ENCODE results near the gene SAA1. TPM values are rescaled to one million over a fixed set of nuclear protein-coding genes. Genes with fewer than 3 reads are reported as not detected.

The SAA1 gene
- total and polyA plus RNA-seq, 2 donors from 2014 or later: 6.4 to 192 TPM

- intact Hi-C loops (cut with DNase I): no loop called here
- Histone ChIP-seq H3K27ac (ENCODE audit: low read depth in 2 of 2, low read length in 2 of 2) (no peak overlapping the region), H3K27me3 (ENCODE audit: control insufficient read depth, insufficient read depth, low read length) (no peaks in the 10 kb centered on the region), H3K9ac (ENCODE audit: low read length in 3 of 3) (no peak overlapping the region), H3K9me3 (ENCODE audit: control insufficient read depth in 2 of 3, insufficient read depth in 1 of 3, low read length in 3 of 3) (no peaks in the 10 kb centered on the region), H3K4me3 (ENCODE audit: low read length in 3 of 3) (no peak overlapping the region), H3K36me3 (ENCODE audit: control insufficient read depth in 2 of 3, insufficient read depth in 3 of 3, low read length in 3 of 3) (peaks cover 4 to 27% (median 22%) of the 10 kb centered on the region in 3 donors), H3K4me1 (ENCODE audit: control insufficient read depth in 2 of 3, insufficient read depth in 2 of 3, low read depth in 1 of 3, low read length in 3 of 3) (peaks cover 0 to 8% (median 3%) of the 10 kb centered on the region in 3 donors)
- FAIRE-seq (no peak), DNase-seq (no peak)
- TF ChIP-seq, protein P1, sequence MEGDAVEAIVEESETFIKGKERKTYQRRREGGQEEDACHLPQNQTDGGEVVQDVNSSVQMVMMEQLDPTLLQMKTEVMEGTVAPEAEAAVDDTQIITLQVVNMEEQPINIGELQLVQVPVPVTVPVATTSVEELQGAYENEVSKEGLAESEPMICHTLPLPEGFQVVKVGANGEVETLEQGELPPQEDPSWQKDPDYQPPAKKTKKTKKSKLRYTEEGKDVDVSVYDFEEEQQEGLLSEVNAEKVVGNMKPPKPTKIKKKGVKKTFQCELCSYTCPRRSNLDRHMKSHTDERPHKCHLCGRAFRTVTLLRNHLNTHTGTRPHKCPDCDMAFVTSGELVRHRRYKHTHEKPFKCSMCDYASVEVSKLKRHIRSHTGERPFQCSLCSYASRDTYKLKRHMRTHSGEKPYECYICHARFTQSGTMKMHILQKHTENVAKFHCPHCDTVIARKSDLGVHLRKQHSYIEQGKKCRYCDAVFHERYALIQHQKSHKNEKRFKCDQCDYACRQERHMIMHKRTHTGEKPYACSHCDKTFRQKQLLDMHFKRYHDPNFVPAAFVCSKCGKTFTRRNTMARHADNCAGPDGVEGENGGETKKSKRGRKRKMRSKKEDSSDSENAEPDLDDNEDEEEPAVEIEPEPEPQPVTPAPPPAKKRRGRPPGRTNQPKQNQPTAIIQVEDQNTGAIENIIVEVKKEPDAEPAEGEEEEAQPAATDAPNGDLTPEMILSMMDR (IDR thresholded peaks at IDR 0.05; ENCODE audit: borderline replicate concordance, extremely low read depth, insufficient read depth): no peak
Measured at GRCh38 chr11:18310800-18311340, 44.8 kb downstream of the SAA1 start.

DNA sequence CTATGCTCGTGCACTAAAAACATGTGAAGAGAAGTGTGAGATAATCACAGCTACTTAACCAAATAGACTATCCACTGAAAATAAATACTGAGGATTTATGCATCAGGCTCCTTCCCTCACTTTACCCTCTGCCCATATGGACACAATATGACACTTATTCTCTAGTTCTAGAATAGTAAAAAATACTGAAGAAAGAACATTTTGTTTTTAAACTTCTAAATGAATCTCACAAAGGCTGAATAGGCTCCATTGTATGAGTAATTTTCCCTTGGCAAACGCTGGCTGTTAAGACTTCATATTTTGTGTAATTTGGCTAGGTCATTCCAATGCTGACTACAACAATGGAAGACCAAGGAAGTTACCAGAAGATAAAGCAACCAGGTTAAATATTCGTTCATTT lies 45.9 kb downstream of the SAA1 start:
- no peaks in the 10 kb centered on the region for H3K27me3 ChIP-seq (ENCODE audit: control insufficient read depth, insufficient read depth, low read length)
- no peak for DNase-seq
- peaks cover 0 to 8% (median 3%) of the 10 kb centered on the region in 3 donors for H3K4me1 ChIP-seq (ENCODE audit: control insufficient read depth in 2 of 3, insufficient read depth in 2 of 3, low read depth in 1 of 3, low read length in 3 of 3)
- H3K27ac ChIP-seq (ENCODE audit: low read depth in 2 of 2, low read length in 2 of 2): peak overlapping the region in 1 of 2 donors; percentile 1
- TF ChIP-seq, protein P1 (IDR thresholded peaks at IDR 0.05; ENCODE audit: borderline replicate concordance, extremely low read depth, insufficient read depth): no peak
- H3K9ac ChIP-seq (ENCODE audit: low read length in 3 of 3): no peak overlapping the region
- no peaks in the 10 kb centered on the region for H3K9me3 ChIP-seq (ENCODE audit: control insufficient read depth in 2 of 3, insufficient read depth in 1 of 3, low read length in 3 of 3)
- no peak overlapping the region for H3K4me3 ChIP-seq (ENCODE audit: low read length in 3 of 3)
- no peak for FAIRE-seq
- H3K36me3 ChIP-seq (ENCODE audit: control insufficient read depth in 2 of 3, insufficient read depth in 3 of 3, low read length in 3 of 3): peaks cover 4 to 24% (median 22%) of the 10 kb centered on the region in 3 donors
- intact Hi-C loops (cut with DNase I): no loop called here

DNA sequence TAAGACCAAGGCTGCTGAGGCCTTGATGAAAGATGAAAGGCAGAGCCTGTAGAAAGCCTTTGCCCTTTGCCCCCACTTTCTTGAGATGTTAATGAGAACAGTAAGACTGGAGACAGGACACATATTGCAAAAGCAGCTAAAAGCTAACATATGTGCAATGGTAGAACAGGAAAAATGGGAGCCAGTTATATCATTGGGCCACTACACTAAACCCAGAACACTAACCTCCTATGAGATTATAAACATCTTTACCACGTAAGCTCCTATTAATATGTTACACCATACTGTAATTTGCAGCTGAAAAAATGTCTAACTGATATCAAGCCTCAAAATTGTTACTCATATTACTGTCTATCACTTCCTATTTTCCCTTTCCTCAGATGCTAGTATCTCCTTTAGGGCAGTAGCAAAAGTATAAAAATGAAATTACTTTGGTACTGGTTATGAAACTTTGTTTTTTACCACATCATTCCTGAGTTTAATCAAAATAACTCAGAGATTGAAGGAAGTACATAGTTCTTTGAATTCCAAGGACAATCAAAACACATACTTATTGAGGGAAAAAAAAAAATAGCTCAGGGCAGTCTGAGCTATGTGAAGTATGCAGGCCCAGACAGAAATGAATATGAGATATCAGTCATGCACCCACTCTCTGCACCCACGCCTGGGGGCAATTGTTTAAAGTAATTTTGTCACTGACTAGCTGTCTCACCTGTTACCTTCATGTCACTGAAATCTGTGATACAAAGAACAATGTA lies 46.8 kb downstream of the SAA1 start:
- FAIRE-seq (no peak), DNase-seq (no peak)
- Histone ChIP-seq H3K36me3 (ENCODE audit: control insufficient read depth in 2 of 3, insufficient read depth in 3 of 3, low read length in 3 of 3) (peaks cover 4 to 24% (median 22%) of the 10 kb centered on the region in 3 donors), H3K4me1 (ENCODE audit: control insufficient read depth in 2 of 3, insufficient read depth in 2 of 3, low read depth in 1 of 3, low read length in 3 of 3) (peaks cover 0 to 8% (median 3%) of the 10 kb centered on the region in 3 donors), H3K9me3 (ENCODE audit: control insufficient read depth in 2 of 3, insufficient read depth in 1 of 3, low read length in 3 of 3) (no peaks in the 10 kb centered on the region), H3K4me3 (ENCODE audit: low read length in 3 of 3) (no peak overlapping the region), H3K9ac (ENCODE audit: low read length in 3 of 3) (no peak overlapping the region), H3K27ac (ENCODE audit: low read depth in 2 of 2, low read length in 2 of 2) (peak overlapping the region; percentile 1 to 8), H3K27me3 (ENCODE audit: control insufficient read depth, insufficient read depth, low read length) (no peaks in the 10 kb centered on the region)
- intact Hi-C loops (cut with DNase I): no loop called here
- TF ChIP-seq, protein P1 (IDR thresholded peaks at IDR 0.05; ENCODE audit: borderline replicate concordance, extremely low read depth, insufficient read depth): no peak
